GM18526 (cell line): ENCODE data around the gene RIPPLY1.

Experiments used
- POLR2A ChIP-seq: IDR thresholded peaks from 3 replicates; pipeline ENCODE4 v1.6.1; 2011; ENCODE audit not compliant: insufficient read length; ENCODE audit errors: extremely low read depth

Gene RIPPLY1

GRCh38 chrX:106928227-106928626 lies 25.1 kb upstream of the RIPPLY1 start:
- no peak for TF ChIP-seq POLR2A

GRCh38 chrX:106927700-106928099 lies 24.6 kb upstream of the RIPPLY1 start:
- no peak for TF ChIP-seq POLR2A

- no peak for TF ChIP-seq POLR2A
Observed at GRCh38 chrX:106927023-106927422, 23.9 kb upstream of the RIPPLY1 start.

GRCh38 chrX:106921637-106922036 lies 18.5 kb upstream of the RIPPLY1 start:
- TF ChIP-seq POLR2A, result no peak

GRCh38 chrX:106919932-106920452 lies 16.9 kb upstream of the RIPPLY1 start, which contains the start of gene CLDN2:
Gene CLDN2, plus strand, starts transcription at chrX:106920402. Its CDS starts 7,827 bp downstream, at chrX:106928229.
- TF ChIP-seq POLR2A, result no peak

- TF ChIP-seq POLR2A, result no peak
Observed at GRCh38 chrX:106917830-106918500, 14.8 kb upstream of the RIPPLY1 start.

GRCh38 chrX:106912864-106913263 lies 9.7 kb upstream of the RIPPLY1 start:
- no peak for TF ChIP-seq POLR2A

- no peak for TF ChIP-seq POLR2A
Observed at GRCh38 chrX:106906361-106906760, 3.2 kb upstream of the RIPPLY1 start.

- TF ChIP-seq POLR2A, result no peak
Observed at GRCh38 chrX:106905064-106905708, 2.0 kb upstream of the RIPPLY1 start.

GRCh38 chrX:106903856-106904528 lies 851 bp upstream of the RIPPLY1 start:
- TF ChIP-seq POLR2A, result no peak

GRCh38 chrX:106902684-106903083 lies 457 bp downstream of the RIPPLY1 start:
- TF ChIP-seq POLR2A, result no peak

- TF ChIP-seq POLR2A, result no peak
Observed at GRCh38 chrX:106901781-106902219, 1.3 kb downstream of the RIPPLY1 start.

- no peak for TF ChIP-seq POLR2A
Observed at GRCh38 chrX:106901341-106901740, 1.8 kb downstream of the RIPPLY1 start.

- no peak for TF ChIP-seq POLR2A
Observed at GRCh38 chrX:106899841-106900240, 3.3 kb downstream of the RIPPLY1 start.

GRCh38 chrX:106899276-106899675 lies 3.9 kb downstream of the RIPPLY1 start:
- no peak for TF ChIP-seq POLR2A

GRCh38 chrX:106898462-106898861 lies 4.7 kb downstream of the RIPPLY1 start:
- no peak for TF ChIP-seq POLR2A

GRCh38 chrX:106897259-106897658 lies 5.9 kb downstream of the RIPPLY1 start:
- TF ChIP-seq POLR2A, result no peak
